ENCODE results near the gene NOL8. TPM values are rescaled to one million over a fixed set of nuclear protein-coding genes. Genes with fewer than 3 reads are reported as not detected.

The NOL8 gene
- total RNA-seq, 1 donor from 2014 or later, result 34.9 TPM

DNA sequence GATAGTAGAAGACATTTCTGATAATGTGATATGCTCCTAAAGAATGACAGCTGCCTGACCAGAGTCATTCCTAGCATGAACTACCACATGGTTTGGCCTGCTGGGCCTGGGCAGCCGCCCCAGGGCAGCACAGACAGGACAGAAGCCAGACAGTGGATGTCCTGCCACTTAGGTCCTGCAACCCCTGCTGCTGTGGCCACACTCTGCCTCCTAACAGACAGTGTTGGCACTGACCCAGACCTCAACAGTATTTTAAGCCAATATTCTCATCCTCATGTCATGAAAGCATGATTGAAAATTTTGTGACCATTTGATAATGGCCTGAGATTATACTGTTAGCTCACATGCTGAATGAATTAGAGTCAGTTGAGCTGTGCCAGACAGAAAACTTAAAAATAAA is 16.4 kb upstream of the NOL8 start:
- TF ChIP-seq CTCF (IDR thresholded peaks at IDR 0.05; ENCODE audit: partially characterized antibody, unreplicated experiment), result no peak
- Mint-ChIP-seq H3K36me3 (ENCODE audit: unreplicated experiment) (peaks cover 10% of the 10 kb centered on the region), H3K4me3 (ENCODE audit: unreplicated experiment) (no peak overlapping the region), H3K4me1 (ENCODE audit: low read depth, unreplicated experiment) (no peaks in the 10 kb centered on the region), H3K27me3 (ENCODE audit: unreplicated experiment) (no peaks in the 10 kb centered on the region), H3K27ac (ENCODE audit: unreplicated experiment) (no peak overlapping the region), H3K9me3 (ENCODE audit: unreplicated experiment) (no peaks in the 10 kb centered on the region)
- DNase-seq, result no peak

DNA sequence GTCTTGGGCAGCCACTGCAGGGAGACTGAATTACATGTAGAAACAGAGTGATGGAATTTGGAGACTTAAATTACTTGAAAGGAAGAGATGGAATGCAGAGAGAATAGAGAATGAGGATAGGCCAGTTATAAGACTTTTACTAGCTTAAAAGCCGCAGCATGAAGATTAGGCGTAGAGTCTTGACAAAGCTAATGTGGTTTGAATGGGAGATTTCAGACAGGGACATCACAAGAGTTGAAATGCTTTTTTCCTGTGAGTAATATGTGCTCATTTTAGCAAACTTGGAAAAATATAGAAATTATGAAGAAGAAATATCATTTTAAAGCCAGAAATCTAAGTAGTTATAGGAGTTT is 8.1 kb upstream of the NOL8 start:
- no peak overlapping the region for H3K4me3 Mint-ChIP-seq (ENCODE audit: unreplicated experiment)
- no peak for DNase-seq
- no peaks in the 10 kb centered on the region for H3K9me3 Mint-ChIP-seq (ENCODE audit: unreplicated experiment)
- no peaks in the 10 kb centered on the region for H3K36me3 Mint-ChIP-seq (ENCODE audit: unreplicated experiment)
- H3K27ac Mint-ChIP-seq (ENCODE audit: unreplicated experiment), result no peak overlapping the region
- H3K4me1 Mint-ChIP-seq (ENCODE audit: low read depth, unreplicated experiment), result no peaks in the 10 kb centered on the region
- TF ChIP-seq CTCF (IDR thresholded peaks at IDR 0.05; ENCODE audit: partially characterized antibody, unreplicated experiment), result no peak
- peaks cover 2% of the 10 kb centered on the region for H3K27me3 Mint-ChIP-seq (ENCODE audit: unreplicated experiment)

- H3K27me3 Mint-ChIP-seq (ENCODE audit: unreplicated experiment), result peaks cover 2% of the 10 kb centered on the region
- no peak overlapping the region for H3K27ac Mint-ChIP-seq (ENCODE audit: unreplicated experiment)
- H3K4me1 Mint-ChIP-seq (ENCODE audit: low read depth, unreplicated experiment), result no peaks in the 10 kb centered on the region
- no peak for DNase-seq
- H3K4me3 Mint-ChIP-seq (ENCODE audit: unreplicated experiment), result no peak overlapping the region
- TF ChIP-seq CTCF (IDR thresholded peaks at IDR 0.05; ENCODE audit: partially characterized antibody, unreplicated experiment), result no peak
- H3K36me3 Mint-ChIP-seq (ENCODE audit: unreplicated experiment), result no peaks in the 10 kb centered on the region
- no peaks in the 10 kb centered on the region for H3K9me3 Mint-ChIP-seq (ENCODE audit: unreplicated experiment)
Measured at GRCh38 chr9:92332577-92333281, 7.6 kb upstream of the NOL8 start.

DNA sequence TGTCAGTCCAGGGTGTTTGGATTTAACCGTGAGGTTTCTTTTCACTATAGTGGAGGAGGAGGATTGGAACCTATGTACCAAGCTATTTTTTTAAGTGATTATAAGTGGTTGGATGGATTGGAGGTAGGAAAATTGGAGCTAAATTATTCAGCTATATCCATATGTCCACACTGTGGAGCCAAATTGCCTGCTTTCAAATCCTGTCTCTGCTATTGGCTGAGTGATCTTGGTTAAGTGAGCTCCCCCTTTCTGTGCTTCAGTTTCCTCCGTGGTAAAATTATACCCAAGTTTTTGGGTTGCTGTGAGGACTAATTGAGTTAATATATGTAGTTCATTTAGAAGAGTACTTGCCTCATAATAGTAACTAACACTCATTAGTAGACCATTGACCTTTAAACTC is 3.1 kb upstream of the NOL8 start:
- H3K27me3 Mint-ChIP-seq (ENCODE audit: unreplicated experiment), result peaks cover 7% of the 10 kb centered on the region
- DNase-seq, result no peak
- H3K4me3 Mint-ChIP-seq (ENCODE audit: unreplicated experiment), result no peak overlapping the region
- H3K36me3 Mint-ChIP-seq (ENCODE audit: unreplicated experiment), result no peaks in the 10 kb centered on the region
- no peak overlapping the region for H3K27ac Mint-ChIP-seq (ENCODE audit: unreplicated experiment)
- H3K4me1 Mint-ChIP-seq (ENCODE audit: low read depth, unreplicated experiment), result peaks cover 5% of the 10 kb centered on the region
- peaks cover 9% of the 10 kb centered on the region for H3K9me3 Mint-ChIP-seq (ENCODE audit: unreplicated experiment)
- TF ChIP-seq CTCF (IDR thresholded peaks at IDR 0.05; ENCODE audit: partially characterized antibody, unreplicated experiment), result no peak

DNA sequence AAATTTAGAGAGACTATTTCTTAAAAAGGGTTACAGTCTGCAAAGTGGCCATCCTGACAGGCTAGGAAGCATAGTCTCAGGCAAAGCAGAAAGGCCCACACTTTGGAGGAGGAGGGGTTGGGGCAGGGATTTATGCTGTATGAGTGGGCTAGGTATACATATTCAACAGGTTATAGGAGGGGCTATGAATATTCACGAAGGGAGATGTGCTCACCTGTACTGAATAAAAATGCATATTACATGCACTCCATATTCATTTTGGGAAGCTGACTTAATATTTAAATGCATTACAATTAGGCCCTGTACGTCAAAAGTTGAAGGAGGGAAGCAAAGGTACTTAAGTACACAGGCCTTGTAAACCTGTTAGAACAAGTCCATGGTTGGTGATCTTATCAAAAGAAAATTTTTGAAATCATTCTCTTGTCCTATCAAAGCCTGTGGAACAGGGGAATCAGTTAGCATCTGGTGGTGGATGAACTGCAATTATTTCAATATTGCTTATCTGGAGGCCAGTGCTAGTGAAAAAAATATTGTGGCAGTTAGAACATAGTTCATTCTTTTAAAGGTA is 2.2 kb upstream of the NOL8 start:
- DNase-seq, result no peak
- Mint-ChIP-seq H3K9me3 (ENCODE audit: unreplicated experiment) (peaks cover 9% of the 10 kb centered on the region), H3K27me3 (ENCODE audit: unreplicated experiment) (peaks cover 7% of the 10 kb centered on the region), H3K4me1 (ENCODE audit: low read depth, unreplicated experiment) (peaks cover 5% of the 10 kb centered on the region), H3K36me3 (ENCODE audit: unreplicated experiment) (no peaks in the 10 kb centered on the region), H3K4me3 (ENCODE audit: unreplicated experiment) (peak overlapping the region; percentile 100), H3K27ac (ENCODE audit: unreplicated experiment) (no peak overlapping the region)
- TF ChIP-seq CTCF (IDR thresholded peaks at IDR 0.05; ENCODE audit: partially characterized antibody, unreplicated experiment), result no peak
